ENCODE measurements around the gene AUTS2. TPM values are rescaled to one million over a fixed set of nuclear protein-coding genes. Genes with fewer than 3 reads are reported as not detected.
A peak's percentile ranks its signal among the peaks of the same experiment; 100 is the strongest.

Gene AUTS2
- polyA plus RNA-seq, 6 donors from 2014 or later = 8.8 to 28.0 (median 20.9) TPM

DNA sequence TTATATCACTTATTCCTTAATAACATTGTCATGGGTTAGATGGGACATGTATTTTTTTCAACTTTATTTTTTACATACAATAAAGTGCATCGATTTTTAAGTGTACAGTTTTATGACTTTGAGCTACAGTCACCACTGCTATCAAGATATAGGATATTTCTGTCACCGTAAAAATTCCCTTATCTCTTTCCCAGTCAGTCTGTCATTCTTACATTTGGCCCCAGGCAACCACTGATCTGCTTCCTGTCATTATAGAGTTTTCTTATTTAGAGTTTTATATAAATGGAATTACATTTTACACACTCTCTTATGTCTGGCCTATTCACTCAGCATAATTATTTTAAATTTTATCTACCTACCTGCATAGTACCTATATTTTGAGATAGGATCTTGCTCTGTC lies 145.2 kb downstream of the AUTS2 start:
- Mint-ChIP-seq H3K4me3 (no peak overlapping the region), H3K27ac (no peak overlapping the region), H3K9me3 (no peaks in the 10 kb centered on the region), H3K4me1 (peaks cover 27 to 28% (median 27%) of the 10 kb centered on the region in 3 donors), H3K36me3 (no peaks in the 10 kb centered on the region), H3K27me3 (no peaks in the 10 kb centered on the region)
- no peak for DNase-seq
- ATAC-seq (ENCODE audit: low read depth in 2 of 2) = no peak

DNA sequence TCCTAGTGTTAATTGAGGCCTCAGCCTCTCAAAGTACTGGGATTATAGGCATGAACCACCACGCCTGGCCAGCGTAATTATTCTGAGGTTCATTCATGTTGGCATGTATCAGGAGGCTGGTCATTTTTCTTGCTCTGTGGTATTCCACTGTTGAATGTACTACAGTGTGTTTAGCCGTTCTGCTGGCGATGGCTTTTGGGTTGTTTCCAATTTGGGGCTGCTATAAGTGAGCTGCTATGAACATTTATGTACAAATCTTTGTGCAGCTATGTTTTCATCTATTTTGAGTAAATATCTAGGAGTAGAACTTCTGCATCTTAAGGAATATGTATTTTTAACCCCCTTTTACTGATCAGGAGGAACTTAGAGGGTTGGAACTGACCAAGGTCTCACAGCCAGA lies 145.8 kb downstream of the AUTS2 start:
- ATAC-seq (ENCODE audit: low read depth in 2 of 2) = no peak
- peaks cover 24 to 28% (median 25%) of the 10 kb centered on the region in 3 donors for H3K4me1 Mint-ChIP-seq
- H3K9me3 Mint-ChIP-seq = no peaks in the 10 kb centered on the region
- H3K27ac Mint-ChIP-seq = no peak overlapping the region
- no peak overlapping the region for H3K4me3 Mint-ChIP-seq
- DNase-seq = no peak
- no peaks in the 10 kb centered on the region for H3K27me3 Mint-ChIP-seq
- no peaks in the 10 kb centered on the region for H3K36me3 Mint-ChIP-seq

- Mint-ChIP-seq H3K27me3 (no peaks in the 10 kb centered on the region), H3K36me3 (no peaks in the 10 kb centered on the region), H3K4me3 (no peak overlapping the region), H3K4me1 (peaks cover 8 to 14% (median 12%) of the 10 kb centered on the region in 3 donors), H3K9me3 (no peaks in the 10 kb centered on the region), H3K27ac (peak overlapping the region in 1 of 6 donors; percentile 67)
- ATAC-seq (ENCODE audit: low read depth in 2 of 2) = no peak
- DNase-seq = no peak
Observed at GRCh38 chr7:69746383-69746782, 148.1 kb downstream of the AUTS2 start.

DNA sequence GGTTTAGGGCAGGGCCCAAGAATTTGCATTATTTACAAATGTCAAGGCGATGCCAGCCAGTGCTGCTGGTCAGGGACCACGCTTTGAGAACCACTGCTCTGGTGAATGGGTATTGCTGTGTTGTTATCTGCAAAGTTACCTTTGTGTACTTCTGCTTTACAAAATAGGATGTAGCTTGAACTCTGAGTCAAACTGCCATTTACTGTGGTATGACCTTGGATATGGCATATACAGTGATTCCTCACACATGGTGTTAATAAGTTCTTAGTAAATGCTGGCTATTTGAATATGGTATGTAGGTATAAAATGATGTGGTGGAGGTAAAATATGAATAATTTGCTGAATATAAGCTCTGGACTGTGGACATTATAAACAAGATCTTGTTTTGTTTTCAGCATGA lies 148.9 kb downstream of the AUTS2 start:
- no peak for ATAC-seq (ENCODE audit: low read depth in 2 of 2)
- no peaks in the 10 kb centered on the region for H3K27me3 Mint-ChIP-seq
- H3K4me1 Mint-ChIP-seq = peaks cover 8 to 14% (median 12%) of the 10 kb centered on the region in 3 donors
- no peak overlapping the region for H3K4me3 Mint-ChIP-seq
- no peak overlapping the region for H3K27ac Mint-ChIP-seq
- no peaks in the 10 kb centered on the region for H3K36me3 Mint-ChIP-seq
- no peak for DNase-seq
- no peaks in the 10 kb centered on the region for H3K9me3 Mint-ChIP-seq

- Mint-ChIP-seq H3K27ac (peak overlapping the region in 1 of 6 donors; percentile 1), H3K36me3 (no peaks in the 10 kb centered on the region), H3K4me1 (peaks cover 8 to 14% (median 12%) of the 10 kb centered on the region in 3 donors), H3K27me3 (no peaks in the 10 kb centered on the region), H3K4me3 (peak overlapping the region in 1 of 8 donors; percentile 23), H3K9me3 (no peaks in the 10 kb centered on the region)
- DNase-seq = no peak
- ATAC-seq (ENCODE audit: low read depth in 2 of 2) = no peak
Observed at GRCh38 chr7:69748530-69748929, 150.3 kb downstream of the AUTS2 start.

DNA sequence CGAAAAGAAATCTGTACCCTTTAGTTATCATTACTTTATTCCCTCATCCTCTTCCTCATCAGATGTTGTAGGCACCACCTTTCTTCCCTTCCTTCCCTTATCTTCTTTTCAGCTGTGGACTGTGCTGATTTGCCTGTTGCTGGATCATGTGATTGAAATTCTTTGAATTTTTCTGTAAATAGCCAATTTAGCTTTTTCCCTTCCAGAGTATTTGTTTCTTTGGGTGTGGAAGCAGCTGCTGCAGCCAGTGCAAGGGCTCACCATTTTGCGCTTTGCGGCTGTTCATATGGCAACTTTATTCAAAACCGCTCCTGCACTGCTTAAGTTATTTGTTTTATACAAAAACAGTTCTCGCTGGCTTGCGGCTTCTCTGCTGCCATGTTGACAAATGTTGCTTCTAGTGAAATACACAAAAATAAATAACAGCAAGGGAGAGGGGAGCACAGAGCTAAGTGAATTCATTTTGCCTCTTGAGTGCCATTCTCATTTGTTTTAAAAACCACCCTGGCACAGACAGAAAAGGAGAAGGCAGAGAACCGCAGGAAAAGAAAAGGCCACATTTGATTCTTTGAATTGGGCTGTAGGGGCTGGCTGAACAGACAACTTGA lies 151.2 kb downstream of the AUTS2 start:
- Mint-ChIP-seq H3K4me1 (peaks cover 11 to 21% (median 18%) of the 10 kb centered on the region in 3 donors), H3K4me3 (no peak overlapping the region), H3K9me3 (no peaks in the 10 kb centered on the region), H3K27ac (peak overlapping the region in 1 of 6 donors; percentile 26), H3K36me3 (no peaks in the 10 kb centered on the region), H3K27me3 (no peaks in the 10 kb centered on the region)
- no peak for ATAC-seq (ENCODE audit: low read depth in 2 of 2)
- no peak for DNase-seq

- H3K4me3 Mint-ChIP-seq = no peak overlapping the region
- no peaks in the 10 kb centered on the region for H3K36me3 Mint-ChIP-seq
- no peak overlapping the region for H3K27ac Mint-ChIP-seq
- H3K4me1 Mint-ChIP-seq = peaks cover 12 to 26% (median 19%) of the 10 kb centered on the region in 3 donors
- no peak for ATAC-seq (ENCODE audit: low read depth in 2 of 2)
- no peak for DNase-seq
- no peaks in the 10 kb centered on the region for H3K27me3 Mint-ChIP-seq
- H3K9me3 Mint-ChIP-seq = no peaks in the 10 kb centered on the region
Observed at GRCh38 chr7:69749994-69750393, 151.7 kb downstream of the AUTS2 start.

DNA sequence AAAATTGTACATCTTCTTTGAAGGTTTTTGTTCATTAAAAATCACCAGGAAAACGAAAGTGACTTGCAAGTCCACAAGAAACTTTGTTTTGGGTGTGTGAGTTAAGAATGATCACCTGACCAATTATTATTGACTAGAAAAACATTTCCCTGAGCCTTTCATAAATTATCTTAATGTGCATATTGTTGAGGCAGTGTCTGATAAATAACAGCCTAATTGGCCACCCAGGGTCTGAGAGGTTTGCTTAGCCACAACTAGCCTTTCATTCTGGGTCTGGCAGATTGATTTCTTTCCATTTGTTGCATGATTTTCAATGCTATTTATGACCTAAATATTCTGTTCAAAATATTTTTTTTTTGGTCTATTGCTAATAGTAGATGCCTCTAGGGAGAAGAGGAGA lies 152.8 kb downstream of the AUTS2 start:
- no peak for ATAC-seq (ENCODE audit: low read depth in 2 of 2)
- no peaks in the 10 kb centered on the region for H3K9me3 Mint-ChIP-seq
- no peak for DNase-seq
- peaks cover 12 to 26% (median 19%) of the 10 kb centered on the region in 3 donors for H3K4me1 Mint-ChIP-seq
- H3K36me3 Mint-ChIP-seq = no peaks in the 10 kb centered on the region
- H3K27me3 Mint-ChIP-seq = no peaks in the 10 kb centered on the region
- H3K4me3 Mint-ChIP-seq = no peak overlapping the region
- H3K27ac Mint-ChIP-seq = no peak overlapping the region

GRCh38 chr7:69753981-69754380 lies 155.7 kb downstream of the AUTS2 start:
- H3K4me1 Mint-ChIP-seq = peaks cover 4 to 13% (median 6%) of the 10 kb centered on the region in 3 donors
- H3K27ac Mint-ChIP-seq = peak overlapping the region in 2 of 6 donors; percentile 1 to 9
- no peak overlapping the region for H3K4me3 Mint-ChIP-seq
- H3K27me3 Mint-ChIP-seq = no peaks in the 10 kb centered on the region
- no peaks in the 10 kb centered on the region for H3K9me3 Mint-ChIP-seq
- no peaks in the 10 kb centered on the region for H3K36me3 Mint-ChIP-seq
- no peak for DNase-seq
- no peak for ATAC-seq (ENCODE audit: low read depth in 2 of 2)

DNA sequence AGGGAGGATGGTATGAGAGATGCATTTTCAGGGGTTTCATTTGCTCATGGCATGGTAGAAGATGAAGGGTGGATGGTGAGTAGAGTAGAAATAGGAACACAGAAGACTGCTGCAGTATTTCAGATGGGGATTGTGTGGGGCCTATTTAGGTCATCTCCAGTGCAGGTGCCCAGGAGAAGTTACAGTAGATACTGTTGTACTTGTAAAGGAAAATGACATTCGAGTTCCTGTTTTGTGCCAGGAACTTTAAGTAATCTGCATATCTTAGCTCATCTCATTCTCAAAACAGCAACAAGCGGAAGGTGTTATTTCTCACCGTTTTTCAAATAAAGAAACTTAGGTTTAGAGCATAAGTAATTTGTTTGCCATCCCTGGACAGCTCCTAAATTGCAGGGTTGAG lies 156.2 kb downstream of the AUTS2 start:
- H3K4me1 Mint-ChIP-seq = peaks cover 4 to 12% (median 6%) of the 10 kb centered on the region in 3 donors
- H3K27me3 Mint-ChIP-seq = no peaks in the 10 kb centered on the region
- peak overlapping the region in 4 of 6 donors; percentile 1 to 21 (median 6) for H3K27ac Mint-ChIP-seq
- ATAC-seq (ENCODE audit: low read depth in 2 of 2) (no peak), DNase-seq (no peak)
- H3K36me3 Mint-ChIP-seq = no peaks in the 10 kb centered on the region
- no peak overlapping the region for H3K4me3 Mint-ChIP-seq
- H3K9me3 Mint-ChIP-seq = no peaks in the 10 kb centered on the region

DNA sequence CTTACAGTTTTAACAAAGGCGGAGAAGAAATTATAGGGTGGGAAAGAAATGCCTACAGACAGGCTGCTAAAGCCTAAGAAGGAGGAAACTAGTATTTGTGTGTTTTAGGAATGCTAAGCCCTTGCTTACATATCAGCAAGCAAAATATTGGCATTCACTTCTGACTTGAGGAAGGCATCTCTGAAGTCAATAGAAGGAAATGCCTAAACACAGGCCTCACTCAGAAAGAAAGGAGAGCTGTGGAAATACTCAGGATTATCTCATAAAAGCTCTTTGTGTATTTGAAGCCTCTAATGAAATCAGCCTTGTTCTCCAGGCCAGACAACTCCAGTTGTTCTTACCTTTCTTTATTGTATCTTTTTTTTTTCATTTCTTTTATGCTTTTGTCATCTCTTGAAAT lies 158.0 kb downstream of the AUTS2 start:
- peaks cover 4 to 12% (median 6%) of the 10 kb centered on the region in 3 donors for H3K4me1 Mint-ChIP-seq
- H3K27ac Mint-ChIP-seq = no peak overlapping the region
- H3K27me3 Mint-ChIP-seq = no peaks in the 10 kb centered on the region
- H3K36me3 Mint-ChIP-seq = no peaks in the 10 kb centered on the region
- DNase-seq = no peak
- H3K4me3 Mint-ChIP-seq = no peak overlapping the region
- no peaks in the 10 kb centered on the region for H3K9me3 Mint-ChIP-seq
- ATAC-seq (ENCODE audit: low read depth in 2 of 2) = no peak

GRCh38 chr7:69757528-69757927 lies 159.3 kb downstream of the AUTS2 start:
- Mint-ChIP-seq H3K27ac (no peak overlapping the region), H3K4me1 (peaks cover 4 to 12% (median 6%) of the 10 kb centered on the region in 3 donors), H3K9me3 (no peaks in the 10 kb centered on the region), H3K27me3 (no peaks in the 10 kb centered on the region), H3K36me3 (no peaks in the 10 kb centered on the region), H3K4me3 (no peak overlapping the region)
- DNase-seq (no peak), ATAC-seq (ENCODE audit: low read depth in 2 of 2) (no peak)

DNA sequence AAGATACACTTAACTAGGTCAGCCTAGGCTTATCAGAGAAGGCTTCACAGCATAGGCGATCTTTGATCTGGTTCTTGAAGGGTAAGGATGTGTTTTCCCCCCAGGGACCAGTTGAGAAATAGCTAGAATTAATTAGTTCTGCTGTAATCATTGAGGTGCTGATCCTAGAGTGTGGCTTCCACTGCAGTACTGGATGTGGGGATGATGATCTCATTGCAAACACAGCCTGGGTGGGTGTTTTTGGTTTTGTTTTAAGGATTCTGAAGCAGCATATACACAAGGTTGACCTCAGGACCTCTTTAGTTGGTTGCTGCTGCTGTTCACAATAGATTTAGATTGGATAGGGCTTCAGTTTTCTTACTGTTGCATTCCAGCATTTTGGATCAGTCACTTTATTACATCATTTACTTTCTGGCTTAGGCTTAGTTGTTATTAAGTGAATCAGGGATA lies 159.7 kb downstream of the AUTS2 start:
- H3K27ac Mint-ChIP-seq = no peak overlapping the region
- no peak overlapping the region for H3K4me3 Mint-ChIP-seq
- ATAC-seq (ENCODE audit: low read depth in 2 of 2) (no peak), DNase-seq (no peak)
- no peaks in the 10 kb centered on the region for H3K36me3 Mint-ChIP-seq
- no peaks in the 10 kb centered on the region for H3K27me3 Mint-ChIP-seq
- no peaks in the 10 kb centered on the region for H3K9me3 Mint-ChIP-seq
- peaks cover 4 to 12% (median 6%) of the 10 kb centered on the region in 3 donors for H3K4me1 Mint-ChIP-seq

DNA sequence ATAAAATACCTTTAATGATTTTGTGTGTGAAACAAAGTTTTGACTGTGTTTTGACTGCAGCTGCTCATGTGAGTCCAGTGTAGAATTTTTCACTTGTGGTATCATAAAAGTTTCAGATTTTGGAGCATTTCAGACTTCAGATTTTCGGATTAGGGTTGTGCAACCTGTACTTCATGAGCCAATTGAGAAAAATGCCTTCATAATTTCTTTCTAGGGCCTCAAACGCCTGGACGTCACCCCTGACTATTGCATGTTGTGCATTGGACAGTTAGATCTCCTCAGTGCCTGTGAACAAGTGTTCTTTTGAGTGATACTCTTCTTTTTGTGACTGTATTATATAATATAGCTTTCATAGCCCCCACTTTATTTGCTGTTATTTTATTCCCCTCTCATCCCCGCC lies 161.1 kb downstream of the AUTS2 start:
- DNase-seq (no peak), ATAC-seq (ENCODE audit: low read depth in 2 of 2) (no peak)
- Mint-ChIP-seq H3K36me3 (no peaks in the 10 kb centered on the region), H3K4me3 (no peak overlapping the region), H3K27ac (peak overlapping the region in 2 of 6 donors; percentile 4 to 58), H3K4me1 (peaks cover 2 to 7% (median 2%) of the 10 kb centered on the region in 3 donors), H3K9me3 (no peaks in the 10 kb centered on the region), H3K27me3 (no peaks in the 10 kb centered on the region)

Data from naive B cell (primary cell).